ENCODE measurements around the gene ZNF487.
"Not testable (repeated sequence)": the region's sequence is repeated elsewhere in the genome, so short reads cannot be mapped to it uniquely, and the experiment has no call there.

ZNF487 gene

DNA sequence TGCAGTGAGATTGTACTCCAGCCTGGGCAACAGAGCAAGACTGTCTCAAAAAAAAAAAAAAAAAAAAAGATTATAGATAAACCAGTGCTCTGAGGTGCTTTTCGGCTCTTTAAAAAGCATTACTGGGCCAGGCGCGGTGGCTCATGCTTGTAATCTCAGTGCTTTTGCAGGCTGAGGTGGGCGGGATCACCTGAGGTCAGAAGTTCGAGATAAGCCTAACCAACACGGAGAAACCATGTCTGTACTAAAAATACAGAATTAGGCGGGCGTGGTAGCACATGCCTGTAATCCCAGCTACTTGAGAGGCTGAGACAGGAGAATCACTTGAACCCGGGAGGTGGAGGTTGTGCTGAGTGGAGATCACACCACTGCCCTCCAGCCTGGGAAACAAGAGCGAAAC, 21.4 kb upstream of the ZNF487 start:
- no peaks in the 10 kb centered on the region for H3K27me3 Mint-ChIP-seq

DNA sequence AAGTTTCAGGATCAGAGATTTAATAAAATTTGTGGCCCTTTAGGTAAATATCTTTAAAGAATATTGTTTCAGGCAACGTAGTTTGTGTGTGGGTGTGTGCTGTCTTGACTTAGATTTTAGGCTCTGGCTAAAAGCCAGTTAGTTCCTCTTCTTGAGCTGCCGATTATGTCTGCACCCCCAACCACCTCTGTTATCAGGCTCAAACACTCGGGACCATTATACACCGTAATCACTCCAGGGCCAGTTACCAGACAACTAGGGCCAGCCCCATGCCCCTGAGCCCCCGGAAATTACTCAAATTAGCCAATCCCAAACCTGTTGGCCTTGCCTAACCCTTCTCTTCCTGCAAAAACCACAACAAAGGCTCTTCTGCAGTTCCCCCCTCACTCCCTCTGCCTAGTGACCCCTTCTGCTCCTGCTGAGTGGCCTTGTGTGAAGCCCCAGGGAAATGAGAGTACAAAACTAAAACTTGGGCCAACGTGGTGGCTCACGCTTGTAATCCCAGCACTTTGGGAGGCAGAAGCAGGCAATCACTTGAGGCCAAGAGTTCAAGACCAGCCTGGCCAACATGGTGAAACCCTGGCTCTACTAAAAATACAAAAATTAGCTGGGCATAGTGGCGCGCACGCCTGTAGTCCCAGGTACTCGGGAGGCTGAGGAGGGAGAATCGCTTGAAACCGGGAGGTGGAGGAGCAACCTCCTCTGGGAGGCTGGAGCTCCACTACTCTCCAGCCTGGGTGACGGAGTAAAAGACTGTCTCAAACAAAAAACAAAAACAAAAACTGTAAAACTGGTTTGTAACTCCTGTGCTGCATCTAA, 18.8 kb upstream of the ZNF487 start:
- Mint-ChIP-seq H3K36me3 (ENCODE audit: low read depth) (peaks cover 8% of the 10 kb centered on the region), H3K4me3 (peak overlapping the region; percentile 45), H3K27ac (peak overlapping the region; percentile 89), H3K9me3 (no peaks in the 10 kb centered on the region), H3K4me1 (peaks cover 46% of the 10 kb centered on the region), H3K27me3 (no peaks in the 10 kb centered on the region)
- DNase-seq (peak; percentile 67), ATAC-seq (peak; percentile 63)

More for the DNA sequence above, 21.4 kb upstream of the ZNF487 start:
- DNase-seq: no peak
- Mint-ChIP-seq H3K36me3 (ENCODE audit: low read depth) (peaks cover 7% of the 10 kb centered on the region), H3K27ac (no peak overlapping the region), H3K9me3 (no peaks in the 10 kb centered on the region), H3K4me3 (no peak overlapping the region), H3K4me1 (peaks cover 37% of the 10 kb centered on the region)
- no peak for ATAC-seq

- Mint-ChIP-seq H3K4me1 (peaks cover 46% of the 10 kb centered on the region), H3K9me3 (no peaks in the 10 kb centered on the region), H3K27me3 (no peaks in the 10 kb centered on the region), H3K27ac (peak overlapping the region; percentile 95), H3K36me3 (ENCODE audit: low read depth) (peaks cover 8% of the 10 kb centered on the region), H3K4me3 (peak overlapping the region; percentile 65)
- no peak for ATAC-seq
- no peak for DNase-seq
These were observed 16.9 kb upstream of the ZNF487 start for GRCh38 chr10:43419997-43420368.

- peak overlapping the region; percentile 97 for H3K27ac Mint-ChIP-seq
- peak overlapping the region; percentile 83 for H3K4me3 Mint-ChIP-seq
- no peaks in the 10 kb centered on the region for H3K9me3 Mint-ChIP-seq
- DNase-seq (peak; percentile 87), ATAC-seq (peak; percentile 90)
- peaks cover 8% of the 10 kb centered on the region for H3K36me3 Mint-ChIP-seq (ENCODE audit: low read depth)
- H3K27me3 Mint-ChIP-seq: no peaks in the 10 kb centered on the region
- peaks cover 49% of the 10 kb centered on the region for H3K4me1 Mint-ChIP-seq
These were observed 16.3 kb upstream of the ZNF487 start for GRCh38 chr10:43420369-43421200.

- no peak for ATAC-seq
- Mint-ChIP-seq H3K4me1 (peaks cover 55% of the 10 kb centered on the region), H3K27ac (peak overlapping the region; percentile 97), H3K36me3 (ENCODE audit: low read depth) (peaks cover 8% of the 10 kb centered on the region), H3K27me3 (no peaks in the 10 kb centered on the region), H3K9me3 (no peaks in the 10 kb centered on the region), H3K4me3 (peak overlapping the region; percentile 83)
- DNase-seq: no peak
These were observed 15.8 kb upstream of the ZNF487 start for GRCh38 chr10:43421201-43421507.

- ATAC-seq: no peak
- peaks cover 8% of the 10 kb centered on the region for H3K36me3 Mint-ChIP-seq (ENCODE audit: low read depth)
- H3K27ac Mint-ChIP-seq: peak overlapping the region; percentile 54
- peak overlapping the region; percentile 45 for H3K4me3 Mint-ChIP-seq
- no peak for DNase-seq
- H3K27me3 Mint-ChIP-seq: no peaks in the 10 kb centered on the region
- no peaks in the 10 kb centered on the region for H3K9me3 Mint-ChIP-seq
- H3K4me1 Mint-ChIP-seq: peaks cover 57% of the 10 kb centered on the region
These were observed 15.4 kb upstream of the ZNF487 start for GRCh38 chr10:43421519-43421918.

DNA sequence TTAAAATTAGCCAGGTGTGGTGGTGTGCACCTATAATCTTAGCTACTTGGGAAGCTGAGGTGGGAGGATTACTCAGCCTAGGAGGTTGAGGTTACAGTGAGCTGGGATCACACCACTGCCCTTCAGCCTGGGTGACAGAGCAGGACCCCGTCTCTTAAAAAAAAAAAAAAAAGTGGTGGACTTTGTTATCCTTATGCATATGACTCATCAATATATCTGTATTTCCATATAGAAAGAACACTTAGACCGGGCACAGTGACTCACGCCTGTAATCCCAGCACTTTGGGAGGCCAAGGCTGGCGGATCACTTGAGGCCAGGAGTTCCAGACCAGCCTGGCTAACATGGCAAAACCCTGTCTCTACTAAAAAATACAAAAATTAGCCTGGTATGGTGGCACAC, 15.0 kb upstream of the ZNF487 start:
- H3K27me3 Mint-ChIP-seq; ATAC-seq; DNase-seq; H3K36me3 Mint-ChIP-seq (ENCODE audit: low read depth); H3K9me3 Mint-ChIP-seq: not testable (repeated sequence)
- H3K4me1 Mint-ChIP-seq: peaks cover 57% of the 10 kb centered on the region
- peak overlapping the region; percentile 45 for H3K4me3 Mint-ChIP-seq
- H3K27ac Mint-ChIP-seq: peak overlapping the region; percentile 54

GRCh38 chr10:43424416-43424815, 12.5 kb upstream of the ZNF487 start:
- Mint-ChIP-seq H3K27ac (no peak overlapping the region), H3K36me3 (ENCODE audit: low read depth) (peaks cover 8% of the 10 kb centered on the region), H3K9me3 (no peaks in the 10 kb centered on the region), H3K4me1 (peaks cover 45% of the 10 kb centered on the region), H3K27me3 (no peaks in the 10 kb centered on the region), H3K4me3 (no peak overlapping the region)
- DNase-seq: no peak
- no peak for ATAC-seq

DNA sequence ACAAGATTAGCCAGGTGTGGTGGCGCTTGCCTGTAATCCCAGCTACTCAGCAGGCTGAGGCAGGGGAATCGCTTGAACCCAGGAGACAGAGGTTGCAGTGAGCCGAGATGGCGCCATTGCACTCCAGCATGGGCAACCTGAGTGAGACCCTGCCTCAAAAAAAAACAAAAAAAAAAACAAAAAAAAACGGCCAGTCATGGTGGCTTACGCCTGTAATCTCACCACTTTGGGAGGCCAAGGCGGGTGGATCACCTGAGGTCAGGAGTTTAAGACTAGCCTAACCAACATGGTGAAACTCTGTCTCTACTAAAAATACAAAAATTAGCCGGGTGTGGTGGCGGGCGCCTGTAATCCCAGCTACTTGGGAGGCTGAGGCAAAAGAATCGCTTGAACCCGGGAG, 10.4 kb upstream of the ZNF487 start:
- ATAC-seq; H3K27me3 Mint-ChIP-seq; H3K9me3 Mint-ChIP-seq; H3K4me3 Mint-ChIP-seq; DNase-seq; H3K36me3 Mint-ChIP-seq (ENCODE audit: low read depth); H3K27ac Mint-ChIP-seq: not testable (repeated sequence)
- H3K4me1 Mint-ChIP-seq: peaks cover 28% of the 10 kb centered on the region

DNA sequence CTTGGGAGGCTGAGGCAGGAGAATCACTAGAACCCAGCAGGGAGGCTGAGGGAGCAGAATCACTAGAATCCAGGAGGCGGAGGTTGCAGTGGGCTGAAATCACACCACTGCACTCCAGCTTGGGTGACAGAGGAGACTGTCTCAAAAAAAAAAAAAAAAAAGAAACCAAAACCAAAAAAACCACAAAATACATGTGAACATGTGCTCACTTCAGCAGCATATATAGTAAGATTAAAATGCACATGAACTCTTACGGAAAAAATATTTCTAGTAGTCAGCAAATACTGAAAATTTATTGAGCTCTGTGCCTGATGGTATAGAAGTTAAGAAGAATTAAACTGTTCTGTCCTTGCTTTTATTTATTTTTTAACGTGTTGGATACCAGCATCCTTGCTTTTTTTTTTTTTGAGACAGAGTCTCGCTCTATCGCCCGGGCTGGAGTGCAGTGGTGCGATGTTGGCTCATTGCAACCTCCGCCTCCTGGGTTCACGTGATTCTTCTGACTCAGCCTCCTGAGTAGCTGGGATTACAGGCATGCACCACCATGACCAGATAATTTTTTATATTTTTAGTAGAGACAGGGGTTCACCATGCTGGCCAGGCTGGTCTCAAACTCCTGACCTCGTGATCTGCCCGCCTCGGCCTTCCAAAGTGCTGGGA, 9.6 kb upstream of the ZNF487 start:
- Mint-ChIP-seq H3K27ac (peak overlapping the region; percentile 86), H3K36me3 (ENCODE audit: low read depth) (no peaks in the 10 kb centered on the region), H3K27me3 (no peaks in the 10 kb centered on the region), H3K9me3 (no peaks in the 10 kb centered on the region), H3K4me3 (peak overlapping the region; percentile 49), H3K4me1 (peaks cover 22% of the 10 kb centered on the region)
- DNase-seq (no peak), ATAC-seq (peak; percentile 43)

DNA sequence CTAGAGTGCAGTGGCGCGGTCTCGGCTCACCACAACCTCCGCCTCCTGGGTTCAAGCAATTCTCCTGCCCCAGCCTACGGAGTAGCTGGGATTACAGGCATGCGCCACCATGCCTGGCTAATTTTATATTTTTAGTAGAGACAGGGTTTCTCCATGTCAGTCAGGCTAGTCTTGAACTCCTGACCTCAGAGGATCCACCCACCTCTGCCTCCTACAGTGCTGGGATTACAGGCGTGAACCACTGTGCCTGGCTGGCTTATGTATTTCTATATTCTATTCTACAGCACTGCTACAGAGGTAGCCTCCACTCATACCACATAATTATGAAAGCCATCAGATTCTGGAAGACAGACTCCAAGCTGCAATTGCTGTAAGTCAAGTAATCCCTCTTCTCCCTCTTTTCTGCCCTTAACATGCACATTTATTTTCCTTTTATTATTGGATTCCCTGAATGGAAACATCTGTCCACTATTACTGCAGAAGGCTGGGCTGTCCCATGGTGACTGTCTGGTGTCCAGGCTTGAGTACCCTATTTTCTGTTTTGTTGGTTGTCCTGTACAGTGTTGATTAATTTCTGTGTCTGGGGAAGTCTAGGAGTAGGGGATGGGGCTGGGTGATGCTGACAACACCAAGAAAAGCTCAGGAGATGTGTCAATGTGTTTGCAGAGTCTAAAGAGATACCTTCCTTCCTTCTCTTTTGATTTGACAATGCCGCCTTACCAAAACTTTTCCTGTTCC, 5.8 kb upstream of the ZNF487 start:
- H3K4me1 Mint-ChIP-seq: peaks cover 19% of the 10 kb centered on the region
- peaks cover 2% of the 10 kb centered on the region for H3K36me3 Mint-ChIP-seq (ENCODE audit: low read depth)
- H3K27ac Mint-ChIP-seq: no peak overlapping the region
- H3K4me3 Mint-ChIP-seq: no peak overlapping the region
- no peaks in the 10 kb centered on the region for H3K27me3 Mint-ChIP-seq
- ATAC-seq (no peak), DNase-seq (no peak)
- no peaks in the 10 kb centered on the region for H3K9me3 Mint-ChIP-seq

- no peaks in the 10 kb centered on the region for H3K9me3 Mint-ChIP-seq
- peak overlapping the region; percentile 98 for H3K4me3 Mint-ChIP-seq
- peak overlapping the region; percentile 98 for H3K27ac Mint-ChIP-seq
- DNase-seq (no peak), ATAC-seq (no peak)
- H3K27me3 Mint-ChIP-seq: no peaks in the 10 kb centered on the region
- H3K36me3 Mint-ChIP-seq (ENCODE audit: low read depth): peaks cover 7% of the 10 kb centered on the region
- peaks cover 20% of the 10 kb centered on the region for H3K4me1 Mint-ChIP-seq
These were observed 395 bp downstream of the ZNF487 start for GRCh38 chr10:43437141-43437870.

- no peak for DNase-seq
- Mint-ChIP-seq H3K36me3 (ENCODE audit: low read depth) (peaks cover 5% of the 10 kb centered on the region), H3K4me1 (peaks cover 16% of the 10 kb centered on the region), H3K27me3 (no peaks in the 10 kb centered on the region), H3K4me3 (no peak overlapping the region), H3K27ac (no peak overlapping the region), H3K9me3 (no peaks in the 10 kb centered on the region)
- no peak for ATAC-seq
These were observed 3.7 kb downstream of the ZNF487 start for GRCh38 chr10:43440463-43441134.
